22Rv1 (cell line): ENCODE measurements around the gene GPR83.

Source experiments
- ZFX ChIP-seq: fragments of 450-650 bp; IDR thresholded peaks from 2 replicates; pipeline ENCODE4 v1.6.1; 2017; ENCODE audit warnings: antibody characterized with exemption, borderline replicate concordance
- TF ChIP-seq, protein P1 (sequence below): fragments of 450-650 bp; IDR thresholded peaks from 2 replicates; pipeline ENCODE4 v1.5.1; 2017; ENCODE audit warnings: mild to moderate bottlenecking

DNA sequence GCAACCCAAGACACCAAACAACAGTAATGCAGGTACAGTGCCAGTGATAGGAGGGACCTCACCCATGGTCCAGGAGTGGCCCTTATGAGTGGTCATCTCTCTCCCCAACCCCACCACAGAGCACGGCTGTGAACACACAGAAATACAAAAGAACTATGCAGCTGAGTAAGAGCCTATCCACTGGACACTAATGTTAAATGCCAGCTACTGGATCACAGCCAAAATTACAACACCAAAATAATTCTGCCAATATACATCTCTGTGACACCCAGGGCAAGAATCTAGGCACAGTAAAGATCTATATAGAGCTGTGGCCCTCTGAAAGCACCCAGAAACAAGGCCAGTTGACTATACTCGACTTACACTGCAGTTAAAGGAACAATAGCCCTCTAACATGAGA, 22.8 kb upstream of the GPR83 start:
- TF ChIP-seq, protein P1, sequence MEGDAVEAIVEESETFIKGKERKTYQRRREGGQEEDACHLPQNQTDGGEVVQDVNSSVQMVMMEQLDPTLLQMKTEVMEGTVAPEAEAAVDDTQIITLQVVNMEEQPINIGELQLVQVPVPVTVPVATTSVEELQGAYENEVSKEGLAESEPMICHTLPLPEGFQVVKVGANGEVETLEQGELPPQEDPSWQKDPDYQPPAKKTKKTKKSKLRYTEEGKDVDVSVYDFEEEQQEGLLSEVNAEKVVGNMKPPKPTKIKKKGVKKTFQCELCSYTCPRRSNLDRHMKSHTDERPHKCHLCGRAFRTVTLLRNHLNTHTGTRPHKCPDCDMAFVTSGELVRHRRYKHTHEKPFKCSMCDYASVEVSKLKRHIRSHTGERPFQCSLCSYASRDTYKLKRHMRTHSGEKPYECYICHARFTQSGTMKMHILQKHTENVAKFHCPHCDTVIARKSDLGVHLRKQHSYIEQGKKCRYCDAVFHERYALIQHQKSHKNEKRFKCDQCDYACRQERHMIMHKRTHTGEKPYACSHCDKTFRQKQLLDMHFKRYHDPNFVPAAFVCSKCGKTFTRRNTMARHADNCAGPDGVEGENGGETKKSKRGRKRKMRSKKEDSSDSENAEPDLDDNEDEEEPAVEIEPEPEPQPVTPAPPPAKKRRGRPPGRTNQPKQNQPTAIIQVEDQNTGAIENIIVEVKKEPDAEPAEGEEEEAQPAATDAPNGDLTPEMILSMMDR = no peak
- no peak for TF ChIP-seq ZFX
